Right cardiac atrium (tissue), 5 donors: ENCODE results near the gene B3GAT3. TPM values are rescaled to one million over a fixed set of nuclear protein-coding genes. Genes with fewer than 3 reads are reported as not detected.
"Not testable (repeated sequence)": the region's sequence is repeated elsewhere in the genome, so short reads cannot be mapped to it uniquely, and the experiment has no call there.

ENCODE experiments used
- ATAC-seq, 2 donors: fragments of 200-7000 bp; cut with Tn5 transposase; one replicate each; pipeline versions ENCODE4 v1.8.0 to v1.9.1; 2020; ENCODE audit warnings: moderate library complexity in 2 of 2, mild to moderate bottlenecking in 1 of 2
- DNase-seq, 3 donors: peaks; one replicate each; pipeline ENCODE4 v3.0.0-alpha.2; 2020
- H3K27ac ChIP-seq: one replicate; pipeline ENCODE4 v1.5.1; 2013; ENCODE audit warnings: mild to moderate bottlenecking, low read length, control low read depth, moderate library complexity
- H3K27me3 ChIP-seq: one replicate; pipeline ENCODE4 v1.6.1; 2013; ENCODE audit not compliant: control insufficient read depth, insufficient read depth
- H3K4me1 ChIP-seq: one replicate; pipeline ENCODE4 v1.6.1; 2013; ENCODE audit warnings: low read length; ENCODE audit not compliant: control insufficient read depth, insufficient read depth
- H3K4me3 ChIP-seq: one replicate; pipeline ENCODE4 v1.5.1; 2013; ENCODE audit warnings: low read length, control low read depth
- H3K9me3 ChIP-seq: one replicate; pipeline ENCODE4 v1.6.1; 2013; ENCODE audit warnings: low read length; ENCODE audit not compliant: control insufficient read depth
- WGBS: extraction: QIAGEN DNeasy Blood & Tissue Kit; methylation state at CpG from one replicate; pipeline ENCODE4 v1.1.7; 2013; 5-methylcytosine and 5-hydroxymethylcytosine counted together
- intact Hi-C, 4 donors: fragments of 100-400 bp; cut with DNase I; formaldehyde crosslinking; loops; one replicate each; pipeline versions ENCODE4 v1.11.0 to v1.14.0; 2022 to 2023
- polyA plus RNA-seq: library from polyadenylated mRNA; stranded (reverse); fragments of 200-250 nt; gene quantifications from one replicate; pipeline ENCODE4 v1.2.3, GENCODE V29; 2013
- total RNA-seq, 4 donors: library from RNA; stranded (reverse); fragmentation: NEBNext Ultra II Directional; extraction: Animal tissue kit (Norgen Biotek cat#: 25700); gene quantifications; one replicate each; pipeline ENCODE4 v1.2.1, GENCODE V29; 2021
- donor health status: healthy with polysubstance abuse.
- donor health status: DM: no; HTN: yes; CAD: no.
- donor health status: DM: no; HTN: no; CAD: no.
- donor health status: DM: no; HTN: yes; CAD: no; lungs with severe emphysema.
- donor health status: DM: yes; HTN: yes; CAD: no.

B3GAT3 gene
- total and polyA plus RNA-seq, 5 donors: 10.7 to 23.1 (median 17.3) TPM

GRCh38 chr11:62656796-62657429, 35.1 kb upstream of the B3GAT3 start:
- H3K27ac ChIP-seq: no peak overlapping the region
- intact Hi-C loops: loop anchor here in 1 of 4 donors (10.0 kb wide), 1 partner anchor 62 kb away; the partner anchor contains the start of gene TUT1
- DNase-seq (no peak), ATAC-seq (no peak)
- H3K9me3 ChIP-seq: no peaks in the 10 kb centered on the region
- WGBS: 52% methylated on average over 5 of the region's 5 CpGs
- H3K27me3 ChIP-seq: no peaks in the 10 kb centered on the region
- no peak overlapping the region for H3K4me3 ChIP-seq
- H3K4me1 ChIP-seq: no peaks in the 10 kb centered on the region

GRCh38 chr11:62654297-62654696, 32.5 kb upstream of the B3GAT3 start:
- intact Hi-C loops: loop anchor here in 1 of 4 donors (10.0 kb wide), 1 partner anchor 59 kb away; the partner anchor contains the start of gene TUT1
- Histone ChIP-seq H3K27ac (no peak overlapping the region), H3K4me1 (no peaks in the 10 kb centered on the region), H3K9me3 (no peaks in the 10 kb centered on the region), H3K4me3 (no peak overlapping the region), H3K27me3 (no peaks in the 10 kb centered on the region)
- WGBS: 89% methylated on average over 11 of the region's 11 CpGs
- DNase-seq: no peak
- no peak for ATAC-seq

GRCh38 chr11:62652161-62653006, 30.6 kb upstream of the B3GAT3 start:
- intact Hi-C loops: loop anchor here in 1 of 4 donors (10.0 kb wide), 1 partner anchor 58 kb away; the partner anchor contains the start of gene TUT1
- ATAC-seq (no peak), DNase-seq (no peak)
- no peaks in the 10 kb centered on the region for H3K27me3 ChIP-seq
- H3K27ac ChIP-seq: peak overlapping the region; percentile 90
- peak overlapping the region; percentile 94 for H3K4me3 ChIP-seq
- no peaks in the 10 kb centered on the region for H3K9me3 ChIP-seq
- 37% methylated on average over 16 of the region's 16 CpGs for WGBS
- no peaks in the 10 kb centered on the region for H3K4me1 ChIP-seq

- not testable (repeated sequence) for H3K27ac ChIP-seq, H3K4me1 ChIP-seq, H3K27me3 ChIP-seq, DNase-seq, H3K9me3 ChIP-seq, ATAC-seq, H3K4me3 ChIP-seq
- intact Hi-C loops: loop anchor here in 1 of 4 donors (10.0 kb wide), 1 partner anchor 55 kb away; the partner anchor contains the start of gene TUT1
- 94% methylated on average over 12 of the region's 12 CpGs for WGBS
These were observed 28.5 kb upstream of the B3GAT3 start for GRCh38 chr11:62650283-62650682.

- Histone ChIP-seq H3K9me3 (no peaks in the 10 kb centered on the region), H3K4me1 (peaks cover 3% of the 10 kb centered on the region), H3K27ac (no peak overlapping the region), H3K4me3 (no peak overlapping the region), H3K27me3 (no peaks in the 10 kb centered on the region)
- intact Hi-C loops: no loop called here
- DNase-seq: no peak
- no peak for ATAC-seq
- 90% methylated on average over 11 of the region's 11 CpGs for WGBS
These were observed 27.7 kb upstream of the B3GAT3 start for GRCh38 chr11:62649486-62649885.

GRCh38 chr11:62648967-62649364, 27.2 kb upstream of the B3GAT3 start:
- intact Hi-C loops: no loop called here
- H3K4me1 ChIP-seq: peaks cover 3% of the 10 kb centered on the region
- 85% methylated on average over 11 of the region's 11 CpGs for WGBS

GRCh38 chr11:62648185-62648966, 26.6 kb upstream of the B3GAT3 start:
- Histone ChIP-seq H3K4me1 (peaks cover 3% of the 10 kb centered on the region), H3K4me3 (no peak overlapping the region), H3K27me3 (no peaks in the 10 kb centered on the region), H3K27ac (no peak overlapping the region), H3K9me3 (no peaks in the 10 kb centered on the region)
- DNase-seq (peak in 1 of 3 donors; percentile 58), ATAC-seq (no peak)
- 88% methylated on average over 24 of the region's 24 CpGs for WGBS
- intact Hi-C loops: no loop called here

More at GRCh38 chr11:62648967-62649364, 27.2 kb upstream of the B3GAT3 start:
- DNase-seq (peak in 1 of 3 donors; percentile 61), ATAC-seq (no peak)
- Histone ChIP-seq H3K9me3 (no peaks in the 10 kb centered on the region), H3K4me3 (no peak overlapping the region), H3K27me3 (no peaks in the 10 kb centered on the region), H3K27ac (no peak overlapping the region)

GRCh38 chr11:62647609-62648005, 25.8 kb upstream of the B3GAT3 start:
- no peak overlapping the region for H3K4me3 ChIP-seq
- intact Hi-C loops: no loop called here
- no peaks in the 10 kb centered on the region for H3K9me3 ChIP-seq
- ATAC-seq: no peak
- peaks cover 3% of the 10 kb centered on the region for H3K4me1 ChIP-seq
- DNase-seq: no peak
- H3K27me3 ChIP-seq: no peaks in the 10 kb centered on the region
- H3K27ac ChIP-seq: no peak overlapping the region
- 80% methylated on average over 6 of the region's 6 CpGs for WGBS

- no peak overlapping the region for H3K4me3 ChIP-seq
- WGBS: 61% methylated on average over 32 of the region's 32 CpGs
- H3K4me1 ChIP-seq: peaks cover 3% of the 10 kb centered on the region
- ATAC-seq (peak; percentile 1 to 2), DNase-seq (peak in 2 of 3 donors; percentile 63 to 69)
- no peaks in the 10 kb centered on the region for H3K9me3 ChIP-seq
- intact Hi-C loops: no loop called here
- no peaks in the 10 kb centered on the region for H3K27me3 ChIP-seq
- H3K27ac ChIP-seq: no peak overlapping the region
These were observed 25.2 kb upstream of the B3GAT3 start for GRCh38 chr11:62646825-62647608.
